Stomach (tissue), 4 donors: Measurements from ENCODE around the gene VPS72.
A peak's percentile ranks its signal among the peaks of the same experiment; 100 is the strongest.

Source experiments
- POLR2AphosphoS5 ChIP-seq, 3 donors: sonication (generic); formaldehyde crosslinking; IDR thresholded peaks; one replicate each; pipeline ENCODE4 v1.6.1; 2016; ENCODE audit warnings: antibody characterized with exemption in 3 of 3
- TF ChIP-seq, protein P1 (sequence below), 7 experiments: fragments of 450-650 bp in 4 of 7; fragments of 200-600 bp in 3 of 7; sonication (generic) in 3 of 7; IDR thresholded peaks; one replicate each; pipeline ENCODE4 v1.5.1; 2016 to 2019; ENCODE audit warnings: antibody characterized with exemption in 7 of 7, control low read depth in 2 of 7, mild to moderate bottlenecking in 1 of 7

DNA sequence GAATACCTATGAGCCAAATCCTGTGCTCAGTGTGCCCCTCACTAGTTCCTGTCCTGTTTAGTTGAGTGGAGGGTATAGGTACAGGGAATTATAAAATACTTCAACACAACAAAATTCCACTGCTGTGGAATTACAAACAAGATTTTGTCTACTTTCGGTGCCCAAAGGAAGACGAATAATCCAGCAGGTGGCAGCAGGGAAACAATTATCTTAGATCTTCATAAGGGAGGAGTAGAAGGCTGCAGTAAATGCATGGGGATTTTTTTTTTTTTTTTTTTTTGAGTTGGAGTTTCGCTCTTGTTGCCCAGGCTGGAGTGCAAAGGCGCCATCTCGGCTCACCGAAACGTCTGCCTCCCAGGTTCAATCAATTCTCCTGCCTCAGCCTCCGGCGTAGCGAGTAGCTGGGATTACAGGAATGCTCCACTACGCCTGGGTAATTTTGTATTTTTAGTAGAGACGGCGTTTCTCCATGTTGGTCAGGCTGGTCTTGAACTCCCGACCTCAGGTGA is 6.3 kb upstream of the VPS72 start:
- TF ChIP-seq, protein P1, sequence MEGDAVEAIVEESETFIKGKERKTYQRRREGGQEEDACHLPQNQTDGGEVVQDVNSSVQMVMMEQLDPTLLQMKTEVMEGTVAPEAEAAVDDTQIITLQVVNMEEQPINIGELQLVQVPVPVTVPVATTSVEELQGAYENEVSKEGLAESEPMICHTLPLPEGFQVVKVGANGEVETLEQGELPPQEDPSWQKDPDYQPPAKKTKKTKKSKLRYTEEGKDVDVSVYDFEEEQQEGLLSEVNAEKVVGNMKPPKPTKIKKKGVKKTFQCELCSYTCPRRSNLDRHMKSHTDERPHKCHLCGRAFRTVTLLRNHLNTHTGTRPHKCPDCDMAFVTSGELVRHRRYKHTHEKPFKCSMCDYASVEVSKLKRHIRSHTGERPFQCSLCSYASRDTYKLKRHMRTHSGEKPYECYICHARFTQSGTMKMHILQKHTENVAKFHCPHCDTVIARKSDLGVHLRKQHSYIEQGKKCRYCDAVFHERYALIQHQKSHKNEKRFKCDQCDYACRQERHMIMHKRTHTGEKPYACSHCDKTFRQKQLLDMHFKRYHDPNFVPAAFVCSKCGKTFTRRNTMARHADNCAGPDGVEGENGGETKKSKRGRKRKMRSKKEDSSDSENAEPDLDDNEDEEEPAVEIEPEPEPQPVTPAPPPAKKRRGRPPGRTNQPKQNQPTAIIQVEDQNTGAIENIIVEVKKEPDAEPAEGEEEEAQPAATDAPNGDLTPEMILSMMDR (IDR thresholded peaks at IDR 0.05), result peak in 5 of 7 experiments; percentile 25 to 55 (median 35)
- peak in 1 of 3 donors; percentile 64 for TF ChIP-seq POLR2AphosphoS5 (IDR thresholded peaks at IDR 0.05)
